GM21619 (cell line): ENCODE data around the gene STRA8.
"Not testable (repeated sequence)": the region's sequence is repeated elsewhere in the genome, so short reads cannot be mapped to it uniquely, and the experiment has no call there.

Experiments used
- ATAC-seq: cut with Tn5 transposase; IDR thresholded peaks from one replicate; pipeline ENCODE4 v1.9.1; 2021; ENCODE audit not compliant: unreplicated experiment

The STRA8 gene

DNA sequence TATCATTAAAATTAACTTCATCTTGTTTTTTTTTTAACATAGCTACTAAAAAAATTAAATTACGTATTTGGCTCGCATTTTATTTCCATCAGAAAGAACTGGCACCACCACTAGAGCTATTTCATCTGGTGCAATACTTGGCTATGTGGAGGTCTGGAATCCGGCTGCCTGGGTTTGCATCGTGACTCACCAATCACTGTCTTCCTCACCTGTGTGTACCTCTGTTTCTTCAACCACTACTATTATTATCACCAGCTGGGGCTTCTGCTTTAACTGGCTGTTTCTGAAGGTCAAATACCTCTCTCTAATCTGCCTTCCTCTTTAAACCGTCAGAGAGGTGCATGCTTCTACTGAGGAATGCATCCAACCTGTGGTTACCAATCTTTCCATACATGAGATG, 28.8 kb upstream of the STRA8 start:
- ATAC-seq: no peak

DNA sequence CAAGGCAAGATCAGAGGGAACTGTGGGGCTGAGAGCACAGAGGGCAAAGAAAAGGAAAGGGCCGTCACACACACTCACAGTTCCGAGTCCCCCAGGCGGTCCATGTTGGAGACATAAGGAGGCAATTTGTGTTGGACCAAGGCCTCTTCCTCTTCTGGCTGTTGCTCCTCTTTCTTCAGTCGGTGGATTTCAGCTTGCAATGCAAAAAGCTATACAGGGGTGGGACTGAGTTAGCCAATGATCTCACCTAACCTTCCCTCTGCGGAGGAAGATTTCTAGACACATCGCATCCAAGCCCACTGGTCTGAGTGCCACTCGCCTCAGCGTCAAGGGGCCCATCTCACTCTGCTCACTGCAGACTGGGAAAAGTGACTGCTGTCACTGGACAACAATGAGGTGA, 27.8 kb upstream of the STRA8 start:
- ATAC-seq: no peak

DNA sequence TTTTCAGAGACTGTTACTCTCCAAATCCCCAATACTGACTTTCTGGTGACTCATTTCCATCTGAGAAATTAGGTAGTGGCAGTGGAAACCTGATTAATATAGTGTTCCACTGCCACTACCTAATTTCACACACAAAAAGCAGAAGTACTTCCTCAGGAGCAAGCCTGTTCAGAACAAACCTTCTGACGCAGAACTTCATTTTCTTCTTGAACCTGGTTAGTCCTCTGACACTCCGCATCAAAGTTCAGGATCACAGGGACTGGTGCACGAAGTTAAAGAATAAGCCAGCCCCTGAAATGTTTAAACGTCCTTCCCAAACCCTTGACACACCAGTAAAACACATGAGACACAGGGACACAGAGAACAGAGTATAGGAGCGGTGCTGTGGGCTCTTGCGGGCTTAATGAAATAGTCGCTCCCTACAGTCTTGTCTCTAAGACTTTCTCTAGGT, 26.7 kb upstream of the STRA8 start:
- peak; percentile 29 for ATAC-seq

GRCh38 chr7:135207406-135208101, 26.1 kb upstream of the STRA8 start:
- no peak for ATAC-seq

DNA sequence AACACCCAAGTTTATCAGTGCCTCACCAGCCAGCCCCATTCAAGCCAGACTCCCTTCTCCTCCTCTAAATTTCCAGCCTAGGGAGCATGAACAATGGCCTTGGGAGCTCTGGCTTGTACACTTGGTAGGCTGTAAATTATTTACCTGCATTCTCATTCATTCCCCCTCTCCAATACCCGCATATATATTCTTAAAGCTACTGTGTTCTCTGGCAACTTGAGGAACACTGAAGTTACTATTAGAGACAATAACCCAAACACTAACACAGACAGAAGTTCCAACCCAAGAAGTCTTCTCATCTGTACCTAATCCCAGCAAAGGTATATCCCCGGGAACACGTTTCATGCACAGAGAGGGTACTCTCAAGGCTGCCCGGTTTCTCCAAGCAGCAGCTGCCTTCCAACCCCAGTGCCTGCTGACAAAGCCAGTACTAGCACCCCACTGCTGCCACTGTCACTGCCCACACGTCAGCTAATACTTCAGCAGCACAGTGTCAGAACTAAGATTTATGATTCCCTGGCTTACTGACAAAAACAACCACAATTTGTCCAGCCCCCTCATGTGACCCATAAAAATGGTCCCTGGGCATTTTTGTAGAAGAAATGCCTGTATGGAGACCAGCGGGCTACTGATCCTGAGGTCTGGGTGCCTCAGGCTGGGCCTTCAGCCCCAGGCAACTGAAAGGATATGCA, 25.4 kb upstream of the STRA8 start:
- ATAC-seq: no peak

GRCh38 chr7:135209225-135209834, 24.3 kb upstream of the STRA8 start:
- ATAC-seq: no peak

DNA sequence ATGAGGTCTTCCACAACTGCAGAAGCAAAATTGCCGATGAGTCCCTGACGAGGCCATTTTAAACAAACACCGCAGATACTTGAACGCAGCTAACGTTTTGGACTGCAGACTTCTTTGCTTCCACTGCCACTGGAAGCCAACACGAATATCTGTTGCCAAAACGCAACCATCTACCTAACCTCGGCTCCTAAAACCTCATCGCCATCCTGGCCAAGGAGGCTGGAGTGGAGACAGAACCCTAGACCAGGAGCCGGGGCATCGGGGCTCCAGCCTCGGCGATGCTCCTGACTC, 22.8 kb upstream of the STRA8 start:
- no peak for ATAC-seq

- peak; percentile 77 for ATAC-seq
Observed at GRCh38 chr7:135211179-135211945, 22.3 kb upstream of the STRA8 start, which contains the start of gene WDR91. Gene WDR91 (minus strand): TSS chr7:135211526. CDS start chr7:135211502, 24 bp downstream.

DNA sequence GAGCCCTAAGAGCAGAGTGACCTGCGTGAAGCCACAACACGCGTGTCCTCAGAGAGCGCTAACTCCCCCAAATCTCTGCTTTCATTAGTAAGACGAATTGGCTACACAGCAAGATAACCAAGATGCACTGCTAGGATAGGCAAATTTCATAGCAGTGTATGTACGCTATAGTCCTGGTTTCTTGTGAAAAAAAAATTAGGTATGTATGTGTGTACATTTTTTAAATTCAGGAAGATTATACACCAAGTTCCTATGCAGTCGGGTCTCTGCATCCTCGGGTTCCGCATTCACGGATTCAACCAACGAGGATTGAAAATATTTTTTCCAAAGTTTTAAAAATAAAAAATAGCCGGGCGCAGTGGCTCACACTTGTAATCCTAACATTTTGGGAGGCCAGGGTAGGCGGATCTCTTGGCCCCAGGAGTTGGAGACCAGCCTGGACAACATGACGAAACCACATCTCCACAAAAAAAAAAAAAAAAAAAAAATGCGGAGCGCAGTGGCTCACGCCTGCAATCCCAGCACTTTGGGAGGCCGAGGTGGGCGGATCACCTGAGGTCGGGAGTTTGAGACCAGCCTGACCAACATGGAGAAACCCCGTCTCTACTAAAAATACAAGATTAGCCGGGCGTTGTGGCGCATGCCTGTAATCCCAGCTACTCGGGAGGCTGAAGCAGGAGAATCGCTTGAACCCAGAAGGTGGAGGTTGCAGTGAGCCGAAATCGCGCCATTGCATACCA, 21.5 kb upstream of the STRA8 start:
- not testable (repeated sequence) for ATAC-seq

DNA sequence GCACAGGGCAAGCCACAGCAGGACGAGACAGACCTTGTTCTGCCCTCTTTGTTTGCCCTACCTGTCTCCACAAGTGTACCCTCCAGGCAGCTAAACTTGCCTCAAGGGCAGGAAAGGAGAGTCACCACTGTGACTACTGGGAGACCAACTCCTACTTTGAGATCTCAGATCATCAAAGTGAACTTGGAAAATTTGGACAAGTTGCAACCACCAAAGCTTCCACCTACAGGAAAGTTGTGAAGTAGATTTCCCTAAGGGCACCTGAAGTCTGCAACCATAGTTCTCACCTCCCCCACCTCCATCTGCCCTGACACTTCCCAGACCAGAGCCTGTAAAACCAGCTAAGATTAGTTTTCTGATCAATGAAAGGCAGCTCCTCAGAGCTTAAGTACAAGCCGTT, 19.8 kb upstream of the STRA8 start:
- no peak for ATAC-seq

DNA sequence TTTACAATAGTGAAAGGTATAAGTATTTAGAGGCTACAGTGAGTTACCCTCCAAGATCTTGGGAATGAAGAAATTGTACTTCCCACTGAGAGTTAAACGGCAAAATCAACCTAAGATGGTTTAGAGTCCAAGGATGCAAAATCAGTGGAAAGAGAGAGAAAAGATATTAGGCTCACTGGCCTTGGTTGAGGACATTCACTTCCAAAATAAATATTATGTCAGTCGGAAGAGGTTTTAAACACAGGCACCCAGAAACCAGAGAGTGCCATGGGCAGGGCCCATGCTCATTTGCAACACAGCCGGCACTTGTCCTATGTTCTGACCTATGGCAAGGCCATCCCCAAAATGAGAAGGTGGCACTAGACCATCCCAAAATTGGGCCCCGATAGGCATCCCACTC, 18.5 kb upstream of the STRA8 start:
- no peak for ATAC-seq

DNA sequence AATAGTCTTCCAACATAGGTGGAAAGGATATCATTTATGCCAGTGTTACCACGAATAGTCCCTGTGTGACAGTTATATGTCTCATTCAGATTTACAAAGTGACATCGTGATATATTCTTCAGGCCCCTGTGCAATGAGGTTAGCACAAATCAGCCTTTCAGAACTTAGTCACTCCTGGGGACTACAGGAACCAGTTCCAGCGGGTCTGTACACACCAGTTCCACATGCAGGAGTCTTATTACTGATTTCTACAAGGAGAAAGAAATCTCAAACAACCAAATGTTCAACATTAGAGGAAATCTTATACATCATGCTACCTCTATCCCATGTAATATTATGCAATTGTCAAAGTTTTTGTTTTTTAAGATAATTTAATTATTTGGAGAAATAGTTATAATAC, 17.9 kb upstream of the STRA8 start:
- ATAC-seq: no peak

GRCh38 chr7:135217645-135218509, 15.8 kb upstream of the STRA8 start:
- no peak for ATAC-seq

DNA sequence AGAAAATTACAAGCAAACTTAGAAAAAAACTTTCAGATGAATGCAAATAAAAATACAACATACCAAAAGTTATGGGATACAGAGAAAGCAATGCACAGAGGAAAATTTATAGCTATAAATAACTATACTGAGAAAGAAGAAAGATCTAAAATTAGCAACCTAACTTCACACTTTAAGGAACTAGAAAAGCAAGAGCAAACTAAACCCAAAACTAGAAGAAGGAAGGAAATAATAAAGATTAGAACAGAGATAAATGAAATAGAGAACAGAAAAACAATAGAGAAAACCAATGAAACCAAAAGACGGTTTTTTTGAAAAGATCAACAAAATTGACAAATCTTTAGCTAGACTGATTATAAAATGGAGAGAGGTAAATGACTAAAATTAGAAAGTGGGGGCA, 9.6 kb upstream of the STRA8 start:
- ATAC-seq: no peak

GRCh38 chr7:135231686-135232085, 2.0 kb upstream of the STRA8 start:
- ATAC-seq: no peak

- no peak for ATAC-seq
Observed at GRCh38 chr7:135232087-135232486, 1.6 kb upstream of the STRA8 start.

- ATAC-seq: no peak
Observed at GRCh38 chr7:135232720-135233119, 918 bp upstream of the STRA8 start.

- not testable (repeated sequence) for ATAC-seq
Observed at GRCh38 chr7:135234095-135234494, 457 bp downstream of the STRA8 start.

GRCh38 chr7:135234727-135235126, 1.1 kb downstream of the STRA8 start:
- ATAC-seq: no peak

GRCh38 chr7:135235841-135236240, 2.2 kb downstream of the STRA8 start:
- ATAC-seq: no peak
